Posterior cingulate gyrus (tissue), 11 donors: Measurements from ENCODE around the gene MARCHF5.
A peak's percentile ranks its signal among the peaks of the same experiment; 100 is the strongest.

Source experiments
- DNase-seq, 10 donors: peaks; one replicate each; pipeline versions ENCODE4 v3.0.0 to v3.0.0-alpha.2; 2020 to 2021; ENCODE audit warnings: mixed read lengths in 3 of 10
- intact Hi-C: fragments of 100-400 bp; cut with DNase I; formaldehyde crosslinking; loops from one replicate; pipeline ENCODE4 v1.15.1; 2023

Gene MARCHF5

GRCh38 chr10:92290837-92291615 lies at the start of gene MARCHF5, which contains the start of gene CPEB3:
TSS of gene MARCHF5 (plus strand) at chr10:92291167. CDS start at chr10:92291495, 328 bp downstream.
TSS of gene CPEB3 (minus strand) at chr10:92291078. CDS start at chr10:92240350, 50,728 bp downstream.
- DNase-seq: peak; percentile 87 to 99 (median 96)
- intact Hi-C loops: loop anchor here (1.0 kb wide), 1 partner anchor 52 kb away; no protein-coding TSS in a partner anchor

GRCh38 chr10:92241501-92241900 lies 49.5 kb upstream of the MARCHF5 start:
- DNase-seq: no peak
- intact Hi-C loops: loop anchor here (5.0 kb wide), 1 partner anchor 154 kb away; no protein-coding TSS in a partner anchor

- no peak for DNase-seq
- intact Hi-C loops: loop anchor here (5.0 kb wide), 1 partner anchor 155 kb away; no protein-coding TSS in a partner anchor
Observed at GRCh38 chr10:92242380-92242779, 48.6 kb upstream of the MARCHF5 start.

- DNase-seq: peak; percentile 58 to 94 (median 78)
- intact Hi-C loops: loop anchor here (5.0 kb wide), 1 partner anchor 156 kb away; no protein-coding TSS in a partner anchor
Observed at GRCh38 chr10:92242910-92243671, 47.9 kb upstream of the MARCHF5 start.

- no peak for DNase-seq
- intact Hi-C loops: loop anchor here (5.0 kb wide), 1 partner anchor 157 kb away; no protein-coding TSS in a partner anchor
Observed at GRCh38 chr10:92244796-92245195, 46.2 kb upstream of the MARCHF5 start.

GRCh38 chr10:92248566-92248965 lies 42.4 kb upstream of the MARCHF5 start:
- no peak for DNase-seq
- intact Hi-C loops: no loop called here

GRCh38 chr10:92263396-92263795 lies 27.6 kb upstream of the MARCHF5 start:
- no peak for DNase-seq
- intact Hi-C loops: no loop called here

GRCh38 chr10:92264249-92264648 lies 26.7 kb upstream of the MARCHF5 start:
- no peak for DNase-seq
- intact Hi-C loops: no loop called here

- intact Hi-C loops: no loop called here
- DNase-seq: no peak
Observed at GRCh38 chr10:92265687-92266258, 25.2 kb upstream of the MARCHF5 start.

- intact Hi-C loops: no loop called here
Observed at GRCh38 chr10:92267343-92267742, 23.6 kb upstream of the MARCHF5 start.

GRCh38 chr10:92268748-92269147 lies 22.2 kb upstream of the MARCHF5 start:
- DNase-seq: no peak
- intact Hi-C loops: no loop called here

More at GRCh38 chr10:92267343-92267742, 23.6 kb upstream of the MARCHF5 start:
- DNase-seq: no peak

GRCh38 chr10:92274071-92274470 lies 16.9 kb upstream of the MARCHF5 start:
- intact Hi-C loops: no loop called here
- no peak for DNase-seq

- no peak for DNase-seq
- intact Hi-C loops: no loop called here
Observed at GRCh38 chr10:92278996-92279696, 11.8 kb upstream of the MARCHF5 start.

- intact Hi-C loops: no loop called here
- DNase-seq: no peak
Observed at GRCh38 chr10:92284112-92284704, 6.8 kb upstream of the MARCHF5 start.

- DNase-seq: peak in 8 of 10 donors; percentile 26 to 89 (median 46)
- intact Hi-C loops: no loop called here
Observed at GRCh38 chr10:92290076-92290836, 711 bp upstream of the MARCHF5 start.

- no peak for DNase-seq
- intact Hi-C loops: loop anchor here (1.0 kb wide), 1 partner anchor 52 kb away; no protein-coding TSS in a partner anchor
Observed at GRCh38 chr10:92291616-92291865, 574 bp downstream of the MARCHF5 start.

- intact Hi-C loops: loop anchor here (1.0 to 2.0 kb wide), 2 partner anchors 53 to 203 kb away; no protein-coding TSS in a partner anchor
- DNase-seq: peak in 7 of 10 donors; percentile 30 to 86 (median 42)
Observed at GRCh38 chr10:92291921-92292845, 1.2 kb downstream of the MARCHF5 start.

GRCh38 chr10:92298487-92298886 lies 7.5 kb downstream of the MARCHF5 start:
- no peak for DNase-seq
- intact Hi-C loops: no loop called here
